HS-27A (cell line): ENCODE results near the gene ADAMTS16.

Source experiments
- DNase-seq: peaks from one replicate; pipeline ENCODE4 v3.0.0-alpha.2; 2012; ENCODE audit warnings: low read depth, missing footprints

The ADAMTS16 gene

DNA sequence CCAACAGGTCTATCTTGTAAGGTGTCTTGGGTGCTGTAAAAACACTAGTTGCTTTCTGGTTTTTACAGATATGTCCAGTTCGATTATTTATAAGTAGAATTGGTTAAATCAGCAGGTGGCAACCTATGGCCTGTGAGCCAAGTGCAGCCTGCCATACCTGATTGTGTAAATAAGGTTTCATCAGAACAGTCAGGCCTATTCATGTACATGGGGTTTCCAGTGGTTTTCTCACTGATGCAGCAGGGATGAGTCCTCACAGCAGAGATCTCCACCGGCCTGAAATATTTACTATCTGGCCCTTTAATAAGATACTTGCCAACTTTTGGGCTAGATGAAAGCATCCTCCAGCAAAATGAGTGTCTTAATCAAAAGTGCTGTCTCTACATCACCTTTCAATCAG lies 149.4 kb downstream of the ADAMTS16 start:
- no peak for DNase-seq

DNA sequence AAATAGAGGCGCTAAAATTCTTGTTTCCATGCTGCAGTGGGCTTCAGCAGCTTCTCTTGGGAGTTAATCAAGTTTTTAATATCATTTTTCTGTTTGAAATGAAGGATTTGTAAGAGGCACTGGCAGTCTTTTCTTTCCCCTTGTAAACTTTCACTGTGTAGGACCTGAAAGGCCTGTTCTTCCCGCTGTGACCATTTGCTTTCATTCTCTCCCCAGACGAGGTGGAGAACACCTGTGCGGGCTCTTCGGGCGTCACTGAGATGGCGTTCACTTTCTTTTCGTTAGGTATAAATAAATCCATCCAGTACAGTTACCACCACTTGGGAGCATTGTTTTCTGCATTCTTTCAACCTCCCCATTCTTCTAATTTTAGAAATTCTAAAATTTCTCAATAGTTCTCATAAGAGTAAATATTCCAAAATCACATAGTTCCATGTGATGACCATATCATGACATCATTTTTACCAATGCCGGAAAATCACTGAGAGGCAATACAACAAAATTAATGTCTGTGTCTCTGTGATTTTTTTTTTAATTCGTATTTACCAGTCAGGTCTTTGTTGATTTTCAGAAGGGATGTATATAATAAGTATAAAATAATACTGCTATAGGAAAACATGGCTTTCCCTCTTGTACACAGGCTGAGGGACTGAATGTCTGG lies 150.7 kb downstream of the ADAMTS16 start:
- no peak for DNase-seq

DNA sequence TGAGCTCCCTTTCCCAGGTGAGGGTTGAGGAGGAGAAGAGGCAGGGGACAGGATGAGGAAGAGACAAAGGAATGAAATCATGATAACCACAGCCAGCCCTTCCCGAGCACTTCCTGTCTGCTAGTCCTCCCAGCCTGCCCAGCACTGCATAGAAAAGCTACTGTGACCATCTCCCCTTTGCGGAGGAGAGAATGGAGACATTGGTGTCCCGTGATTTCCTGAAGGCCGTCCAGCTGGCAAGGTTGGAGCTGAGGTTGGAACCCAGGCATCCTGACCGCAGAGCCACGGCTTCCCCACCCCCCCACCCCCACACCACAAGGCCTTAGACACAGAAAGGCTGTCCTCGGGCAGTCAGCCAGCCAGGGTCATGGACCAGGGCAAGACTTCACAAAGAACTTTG lies 151.2 kb downstream of the ADAMTS16 start:
- no peak for DNase-seq

DNA sequence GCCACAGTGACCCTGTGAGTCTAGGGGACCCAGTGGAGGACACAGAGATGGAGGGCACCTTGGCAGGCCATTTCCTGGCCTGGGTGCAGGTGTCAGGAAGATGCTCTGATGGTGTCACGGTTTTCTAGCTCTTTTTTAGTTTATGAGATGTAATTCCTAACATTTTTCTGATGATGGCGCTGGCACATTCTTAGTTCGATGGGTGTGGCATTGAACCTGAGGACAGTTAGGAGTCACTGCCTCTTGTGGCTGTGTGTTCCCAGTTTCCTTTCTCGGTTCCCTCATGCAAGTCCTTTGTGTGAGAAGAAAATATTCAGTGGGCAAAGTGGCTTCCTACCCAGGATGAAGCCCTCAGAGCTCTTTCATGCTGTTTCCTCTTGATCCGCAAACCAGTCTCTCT lies 152.9 kb downstream of the ADAMTS16 start:
- DNase-seq = no peak

DNA sequence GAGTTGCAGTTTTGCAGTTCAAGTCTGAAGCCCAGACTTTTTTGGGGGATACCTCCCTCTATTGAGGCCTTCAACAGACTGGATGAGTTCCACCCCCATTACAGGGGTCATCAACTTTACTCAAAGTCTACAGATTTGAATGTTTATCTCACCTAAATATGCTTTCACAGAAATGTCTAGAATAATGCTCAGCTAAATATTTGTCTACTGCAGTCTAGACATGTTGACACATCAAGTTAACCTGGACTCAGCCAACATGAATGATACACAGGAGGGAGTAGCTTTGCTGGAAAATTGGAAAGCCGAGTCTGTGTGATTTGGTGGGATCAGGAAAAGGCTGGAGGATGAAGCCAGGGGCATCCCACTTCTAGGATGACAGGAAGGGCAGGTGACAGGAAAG lies 154.3 kb downstream of the ADAMTS16 start:
- no peak for DNase-seq

DNA sequence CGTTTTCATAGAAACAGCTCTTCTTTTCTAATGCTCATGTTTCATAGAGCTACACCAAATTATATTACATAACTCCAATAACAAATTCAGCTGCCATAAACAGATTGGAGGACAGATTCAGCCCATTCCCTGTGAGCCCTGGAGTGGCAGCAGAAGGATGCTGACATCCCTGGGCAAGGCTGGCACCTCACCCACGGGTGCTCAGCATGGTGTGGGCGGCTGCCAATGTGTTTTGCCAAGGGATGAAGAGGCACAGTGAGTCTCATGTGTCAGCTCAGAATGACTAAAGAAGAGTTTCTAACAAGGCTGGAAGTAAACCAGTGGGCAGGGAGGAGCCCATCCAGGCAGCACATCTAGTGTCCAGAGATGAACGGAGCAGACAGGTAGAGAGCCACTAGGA lies 155.2 kb downstream of the ADAMTS16 start:
- DNase-seq = no peak

DNA sequence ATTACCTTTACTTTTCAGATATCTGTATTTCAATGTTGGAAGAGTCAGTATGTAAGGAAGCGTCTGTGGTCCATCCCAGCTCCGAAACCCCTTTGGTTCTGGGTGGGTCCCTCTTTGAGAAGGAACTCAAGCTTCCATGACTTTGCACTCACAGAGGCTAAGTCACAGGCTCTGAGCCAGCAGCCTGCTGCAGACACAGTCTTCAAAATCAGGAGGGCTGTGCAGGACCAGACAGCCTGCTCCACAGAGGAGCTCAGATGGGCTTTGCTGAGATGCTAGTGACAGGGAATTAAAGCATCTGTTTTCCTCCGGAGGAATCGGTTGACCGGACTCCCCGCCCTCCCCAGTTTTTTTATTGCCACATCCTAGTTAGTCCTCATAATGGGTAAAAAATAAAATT lies 155.9 kb downstream of the ADAMTS16 start:
- DNase-seq = no peak

DNA sequence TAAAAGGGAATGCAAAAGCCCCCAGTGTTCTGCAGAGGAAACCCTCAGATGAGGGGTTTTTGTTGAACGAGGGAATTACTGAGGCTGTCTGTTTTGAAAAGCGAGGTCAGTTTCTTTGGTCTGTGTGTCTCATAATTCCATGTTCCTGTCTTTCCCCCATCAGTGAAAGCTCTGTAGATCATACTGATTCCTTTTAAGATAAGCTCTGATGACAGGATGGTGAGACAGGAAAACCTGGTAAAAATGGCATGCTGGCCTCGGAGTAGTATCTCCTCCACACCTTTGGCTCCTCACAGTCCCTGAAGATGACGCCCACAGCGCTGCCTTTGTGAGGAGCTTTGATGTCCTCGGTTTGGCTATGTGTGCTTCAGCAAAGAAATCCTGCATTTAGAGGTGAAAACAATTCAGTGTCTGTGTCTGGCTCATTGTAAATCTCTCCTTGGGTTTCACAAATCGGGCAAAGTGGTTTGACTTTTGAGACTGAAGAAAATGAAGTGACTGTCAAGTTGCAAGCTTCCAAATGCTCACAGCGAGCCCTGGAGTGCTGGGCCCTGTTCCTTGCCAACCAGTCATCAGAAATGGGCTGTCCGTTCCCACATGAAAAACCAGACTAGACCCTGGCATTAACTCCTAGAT lies 157.4 kb downstream of the ADAMTS16 start:
- DNase-seq = no peak

DNA sequence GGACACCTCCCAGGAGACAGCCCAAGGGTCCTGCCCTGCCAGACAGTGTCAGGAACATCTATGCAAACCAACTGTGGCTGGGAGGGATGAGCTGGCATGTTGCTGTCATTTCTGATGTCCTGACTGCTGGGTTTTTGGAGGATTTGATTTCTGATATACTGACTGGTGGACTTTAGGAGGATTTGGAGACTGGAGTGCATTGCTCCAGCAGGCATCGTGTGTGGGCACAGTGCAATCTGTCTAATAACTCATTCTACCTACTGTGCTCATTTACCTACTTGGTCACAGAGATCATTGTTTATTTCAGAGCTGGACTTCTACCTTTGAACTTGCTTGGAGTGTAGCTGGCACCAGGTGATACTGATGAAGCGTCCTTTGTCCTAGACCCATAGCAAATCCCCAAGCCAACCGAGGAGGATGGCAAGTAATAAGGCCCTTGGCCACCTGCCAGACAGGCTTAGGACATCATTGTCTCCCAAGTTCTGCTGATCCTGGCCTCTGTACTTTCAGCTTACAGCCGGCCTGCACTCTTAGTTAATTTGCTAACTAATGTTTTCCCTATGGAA lies 158.0 kb downstream of the ADAMTS16 start:
- DNase-seq = no peak

DNA sequence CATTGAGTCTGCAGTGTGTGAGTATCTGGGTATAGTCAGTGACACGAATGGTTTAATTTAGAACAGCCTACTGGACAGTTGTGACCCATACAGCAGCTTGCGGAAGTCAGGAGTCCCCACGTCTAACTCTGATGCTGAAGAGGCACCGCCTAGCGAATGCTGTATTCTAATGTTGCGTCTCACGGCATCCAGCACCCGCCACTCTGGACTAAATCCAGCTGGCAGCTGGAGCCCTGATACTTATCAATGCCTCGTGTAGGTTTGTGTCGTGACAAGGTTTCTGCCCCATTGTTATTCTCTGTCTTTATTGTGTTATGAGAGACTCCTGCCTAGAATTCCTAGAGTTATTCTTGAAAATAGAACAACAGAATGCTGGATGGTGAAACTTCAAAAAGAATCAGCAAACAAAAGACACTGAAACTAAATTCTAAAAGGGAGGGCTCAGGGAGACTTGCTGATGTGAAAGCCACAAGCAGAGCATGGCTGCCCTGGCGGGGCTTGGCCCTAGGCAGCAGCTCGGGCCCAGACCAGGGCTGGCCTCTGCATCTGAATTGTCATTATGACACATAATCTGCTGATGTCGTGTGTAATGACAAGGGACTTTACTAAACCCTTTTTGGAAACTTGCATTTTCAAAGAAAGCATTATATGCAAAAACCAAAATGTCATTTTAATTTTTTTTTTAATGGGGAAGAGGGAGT lies 158.9 kb downstream of the ADAMTS16 start:
- DNase-seq = no peak

DNA sequence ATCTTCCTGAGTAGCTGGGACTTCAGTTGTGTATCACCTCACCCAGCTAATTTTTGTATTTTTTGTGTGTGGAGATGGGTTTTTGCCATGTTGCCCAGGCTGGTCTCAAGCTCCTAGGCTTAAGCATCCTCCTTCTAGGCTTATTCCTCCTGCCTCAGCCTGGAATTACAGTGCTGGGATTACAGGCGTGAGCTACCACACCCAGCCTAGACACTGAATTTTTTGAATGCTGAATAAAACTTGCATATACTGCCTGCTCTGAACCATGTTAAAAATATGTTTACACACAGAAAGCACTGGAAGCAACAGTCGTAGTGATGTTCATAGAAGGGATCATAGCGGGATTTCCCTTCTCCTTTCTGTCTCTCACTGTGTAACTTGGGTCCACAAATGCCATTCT lies 161.0 kb downstream of the ADAMTS16 start:
- no peak for DNase-seq

DNA sequence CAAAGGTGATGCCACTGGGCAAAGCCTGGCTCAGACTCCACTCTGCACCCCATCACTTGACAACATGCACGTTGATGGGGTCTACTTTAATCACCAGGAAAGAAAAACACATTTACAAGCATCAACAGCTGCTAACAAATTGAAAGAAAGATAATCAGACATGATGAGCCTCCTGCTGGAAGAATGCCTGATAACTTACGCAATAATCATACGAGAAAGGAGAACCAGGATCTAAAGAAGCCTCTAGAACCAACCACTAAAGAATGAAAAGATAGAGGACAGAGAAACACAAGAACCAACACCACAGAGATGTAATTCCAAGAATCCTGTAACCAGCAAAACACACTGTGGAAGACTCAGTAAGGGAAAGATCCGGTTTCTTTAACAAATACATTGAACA lies 162.1 kb downstream of the ADAMTS16 start:
- DNase-seq = no peak

DNA sequence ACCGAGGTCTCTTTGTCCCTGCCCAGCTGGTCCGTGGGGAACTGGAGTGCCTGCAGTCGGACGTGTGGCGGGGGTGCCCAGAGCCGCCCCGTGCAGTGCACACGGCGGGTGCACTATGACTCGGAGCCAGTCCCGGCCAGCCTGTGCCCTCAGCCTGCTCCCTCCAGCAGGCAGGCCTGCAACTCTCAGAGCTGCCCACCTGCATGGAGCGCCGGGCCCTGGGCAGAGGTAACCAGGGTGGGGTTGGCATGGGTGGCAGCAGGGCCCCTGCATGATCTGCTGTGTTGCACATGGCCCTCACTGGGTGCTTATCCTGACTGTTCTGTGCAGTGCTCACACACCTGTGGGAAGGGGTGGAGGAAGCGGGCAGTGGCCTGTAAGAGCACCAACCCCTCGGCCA lies 163.1 kb downstream of the ADAMTS16 start:
- DNase-seq = no peak

DNA sequence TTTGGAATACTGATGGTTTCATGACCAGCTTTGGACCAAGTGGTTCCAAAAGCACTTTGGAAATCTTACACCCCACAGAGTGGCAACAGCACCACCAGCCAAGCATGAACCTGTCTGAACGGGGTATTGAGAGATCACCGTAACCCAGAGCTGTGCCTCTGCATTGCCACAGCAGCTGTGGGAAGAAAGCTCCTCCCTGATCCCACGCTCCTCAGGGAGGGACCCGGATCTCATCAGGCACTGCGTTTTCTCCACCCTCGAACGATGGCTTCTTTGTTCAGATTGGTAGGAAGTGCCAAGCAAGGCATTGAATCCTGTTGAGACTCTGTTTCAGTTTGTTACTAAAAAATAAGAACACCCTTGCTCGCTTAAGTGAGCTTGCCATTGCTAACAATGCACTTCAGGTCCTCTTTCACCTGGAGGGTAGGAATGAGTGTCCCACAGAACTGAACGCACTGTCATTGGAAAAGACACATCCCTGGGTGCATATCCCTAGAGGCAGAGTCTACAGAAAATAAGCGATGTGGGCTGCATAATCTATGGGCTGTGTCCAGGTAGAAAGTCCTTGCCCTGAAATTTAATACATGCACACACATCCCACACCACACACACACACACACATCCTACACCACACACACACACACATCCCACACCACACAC lies 164.4 kb downstream of the ADAMTS16 start:
- DNase-seq = no peak

DNA sequence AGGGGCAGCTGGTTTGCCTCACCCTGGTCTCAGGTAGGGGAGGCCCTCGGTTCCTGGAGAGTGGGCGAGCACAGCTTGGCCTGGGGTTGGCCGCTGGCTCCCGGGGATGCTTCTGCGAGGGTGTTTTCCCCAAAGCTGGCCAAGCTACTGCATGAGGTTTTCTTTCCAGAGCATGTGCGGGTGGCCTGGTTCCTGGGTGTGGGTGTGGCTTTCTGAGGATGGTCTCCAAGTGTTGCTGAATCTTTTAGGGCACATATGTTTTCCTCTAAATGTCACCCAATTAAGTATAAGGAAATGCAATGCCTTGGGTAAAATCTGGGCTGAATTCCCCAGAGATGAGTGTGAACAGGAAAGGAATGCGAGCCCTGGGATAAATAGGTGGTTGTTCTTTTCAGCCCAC lies 166.6 kb downstream of the ADAMTS16 start:
- peak; percentile 48 for DNase-seq

DNA sequence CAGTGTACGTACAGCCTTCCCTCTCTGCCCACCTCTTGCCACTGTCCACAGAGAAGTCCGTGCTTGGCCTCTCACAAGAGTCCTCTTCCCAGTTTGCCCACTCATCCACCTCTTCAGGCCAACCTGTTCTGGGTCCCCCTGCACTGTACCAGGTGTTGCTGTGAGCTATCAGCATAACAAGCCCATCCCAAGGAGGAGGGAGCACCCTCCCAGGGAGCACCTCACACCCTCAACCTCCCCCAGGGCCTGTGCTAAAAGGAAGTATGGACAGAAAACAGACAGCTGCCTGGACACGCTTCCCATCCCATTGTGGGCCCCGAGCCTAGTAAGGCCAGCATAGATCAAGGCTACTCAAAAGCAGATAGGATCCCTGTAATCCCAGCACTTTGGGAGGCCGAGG lies 168.2 kb downstream of the ADAMTS16 start:
- DNase-seq = no peak

DNA sequence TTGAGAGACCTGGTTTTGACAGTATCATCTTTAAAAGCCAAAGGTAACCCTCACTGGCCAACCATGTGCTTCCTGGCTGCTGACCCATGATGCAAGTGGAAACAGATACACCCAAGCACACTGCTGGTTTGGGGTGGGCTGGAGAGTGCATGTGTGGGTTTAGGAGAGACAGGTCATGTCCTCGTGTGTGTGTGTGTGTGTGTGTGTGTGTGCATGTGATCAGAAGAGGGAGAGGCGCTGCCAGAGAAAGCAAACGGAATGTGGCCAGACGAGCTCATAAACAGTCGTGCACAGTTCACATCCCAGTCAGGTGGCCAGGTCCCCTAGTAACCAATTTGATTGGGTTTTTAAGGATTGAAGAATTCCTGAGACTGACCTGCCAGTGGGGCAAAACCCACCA lies 169.5 kb downstream of the ADAMTS16 start:
- no peak for DNase-seq

DNA sequence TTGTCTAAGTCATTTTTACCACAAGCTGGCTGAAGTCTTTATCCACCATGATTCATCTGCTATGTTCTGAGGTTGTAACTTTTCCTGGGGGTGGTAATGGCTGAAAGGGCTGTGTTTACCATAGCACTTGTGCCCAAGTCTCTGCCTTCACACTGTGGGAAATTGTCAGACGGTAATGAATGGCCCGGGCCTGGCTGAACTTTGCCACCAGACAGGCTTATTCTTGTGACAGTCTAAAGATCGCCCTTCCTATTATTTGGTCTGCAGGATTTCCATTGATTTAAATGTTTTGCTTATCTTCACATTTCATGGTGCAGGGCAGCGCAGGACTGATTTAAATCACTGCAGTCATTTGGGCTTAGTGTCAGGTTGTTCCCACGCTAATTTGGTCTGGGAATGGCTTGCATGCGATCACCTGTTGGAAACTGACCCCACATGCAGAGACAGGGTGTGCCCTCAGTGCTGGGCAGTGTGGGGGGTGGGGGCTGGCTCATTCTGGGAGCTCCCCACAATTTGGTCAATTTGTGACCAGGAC lies 173.0 kb downstream of the ADAMTS16 start:
- DNase-seq = no peak

DNA sequence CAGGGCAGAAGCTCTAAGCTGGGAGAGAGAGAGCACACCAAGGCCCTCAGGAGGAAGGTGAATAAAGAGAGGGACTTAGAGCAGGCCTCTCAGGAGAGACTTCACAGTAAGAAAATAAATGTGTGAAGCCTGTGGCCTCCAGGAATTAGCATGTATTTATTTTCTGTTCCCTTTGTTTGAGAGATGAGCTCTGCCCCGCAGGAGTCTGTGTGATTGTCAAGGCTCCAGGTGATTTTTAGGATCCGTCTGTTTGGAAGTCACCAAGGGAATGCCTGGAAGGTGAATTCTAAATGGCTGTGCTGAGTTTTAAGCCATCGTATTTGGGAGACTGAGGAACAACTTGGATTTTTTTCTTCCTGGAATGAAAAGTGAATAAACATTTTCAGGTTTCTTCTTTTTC lies 174.0 kb downstream of the ADAMTS16 start:
- DNase-seq = no peak

DNA sequence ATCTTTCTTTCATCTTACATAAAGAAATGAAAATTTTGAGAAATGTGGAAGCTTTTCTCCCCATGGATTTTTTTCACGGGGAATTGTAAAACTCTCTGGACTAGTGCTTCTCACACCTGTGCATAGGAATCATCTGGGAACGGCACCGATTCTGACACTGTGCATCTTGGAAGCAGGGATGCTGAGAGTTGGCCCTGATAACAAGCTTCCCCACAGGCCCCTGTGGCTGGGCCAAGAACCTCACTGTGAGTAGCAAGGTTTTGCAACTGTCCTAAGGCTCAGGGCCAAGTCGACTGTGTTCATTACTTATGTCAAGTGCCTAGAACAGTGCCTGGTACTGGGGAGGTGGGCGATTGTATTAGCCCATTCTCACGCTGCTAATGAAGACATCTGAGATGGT lies 174.5 kb downstream of the ADAMTS16 start:
- DNase-seq = no peak

DNA sequence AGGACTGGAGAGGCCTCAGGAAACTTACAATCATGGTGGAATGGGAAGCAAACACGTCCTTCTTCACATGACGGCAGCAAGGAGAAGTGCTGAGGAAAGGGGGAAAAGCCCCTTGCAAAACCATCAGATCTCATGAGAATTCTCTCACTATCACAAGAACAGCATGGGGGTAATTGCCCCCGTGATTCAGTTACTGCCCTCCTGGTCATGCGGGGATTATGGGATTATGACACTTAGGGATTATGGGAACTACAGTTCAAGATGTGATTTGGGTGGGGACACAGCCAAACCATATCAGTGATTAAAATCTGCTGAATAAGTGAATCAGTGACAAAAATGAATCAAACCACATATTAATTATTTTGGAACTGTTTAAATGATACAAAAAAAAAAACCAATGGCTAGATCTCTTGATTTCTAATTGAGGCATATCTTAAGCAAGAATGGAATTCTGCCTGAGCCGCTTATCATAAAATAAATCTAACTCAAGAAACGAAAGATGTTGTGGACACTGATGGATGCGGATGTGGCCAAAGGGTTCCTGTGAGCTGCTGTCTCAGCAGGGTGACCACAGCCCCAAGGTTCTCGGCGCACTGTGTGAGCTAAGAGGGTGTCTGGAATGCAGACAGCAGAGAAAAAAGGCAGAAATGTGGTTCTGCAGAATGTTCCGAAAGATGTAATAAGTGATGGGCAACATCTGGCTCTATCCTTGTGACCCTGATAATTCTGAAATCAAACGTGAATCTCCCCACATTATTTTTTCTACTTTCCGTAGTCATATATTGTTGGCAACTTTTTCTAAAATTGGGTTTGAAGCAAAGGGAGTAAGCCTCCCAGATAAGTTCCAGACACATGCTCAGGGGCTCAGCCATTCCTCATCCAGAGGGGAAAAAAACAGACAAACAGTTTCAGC lies 175.2 kb downstream of the ADAMTS16 start:
- DNase-seq = no peak
